ENCODE data around the gene CDKN2D.

GRCh38 chr19:10586396-10586795, 17.6 kb upstream of the CDKN2D start:
- TF ChIP-seq, protein P1, sequence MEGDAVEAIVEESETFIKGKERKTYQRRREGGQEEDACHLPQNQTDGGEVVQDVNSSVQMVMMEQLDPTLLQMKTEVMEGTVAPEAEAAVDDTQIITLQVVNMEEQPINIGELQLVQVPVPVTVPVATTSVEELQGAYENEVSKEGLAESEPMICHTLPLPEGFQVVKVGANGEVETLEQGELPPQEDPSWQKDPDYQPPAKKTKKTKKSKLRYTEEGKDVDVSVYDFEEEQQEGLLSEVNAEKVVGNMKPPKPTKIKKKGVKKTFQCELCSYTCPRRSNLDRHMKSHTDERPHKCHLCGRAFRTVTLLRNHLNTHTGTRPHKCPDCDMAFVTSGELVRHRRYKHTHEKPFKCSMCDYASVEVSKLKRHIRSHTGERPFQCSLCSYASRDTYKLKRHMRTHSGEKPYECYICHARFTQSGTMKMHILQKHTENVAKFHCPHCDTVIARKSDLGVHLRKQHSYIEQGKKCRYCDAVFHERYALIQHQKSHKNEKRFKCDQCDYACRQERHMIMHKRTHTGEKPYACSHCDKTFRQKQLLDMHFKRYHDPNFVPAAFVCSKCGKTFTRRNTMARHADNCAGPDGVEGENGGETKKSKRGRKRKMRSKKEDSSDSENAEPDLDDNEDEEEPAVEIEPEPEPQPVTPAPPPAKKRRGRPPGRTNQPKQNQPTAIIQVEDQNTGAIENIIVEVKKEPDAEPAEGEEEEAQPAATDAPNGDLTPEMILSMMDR (IDR thresholded peaks at IDR 0.05), result no peak
- TF ChIP-seq POLR2A (IDR thresholded peaks at IDR 0.05; ENCODE audit: low read depth) (no peak), EP300 (IDR thresholded peaks at IDR 0.05) (no peak)
